ENCODE results near the gene PARP4.
"Not testable (repeated sequence)": the region's sequence is repeated elsewhere in the genome, so short reads cannot be mapped to it uniquely, and the experiment has no call there.

PARP4 gene

GRCh38 chr13:24511816-24512196, 772 bp downstream of the PARP4 start:
- no peak for DNase-seq (ENCODE audit: low spot score)
- no peak for TF ChIP-seq CTCF (IDR thresholded peaks at IDR 0.05; ENCODE audit: extremely low read depth, missing control alignments)

GRCh38 chr13:24511019-24511815, 1.4 kb downstream of the PARP4 start:
- TF ChIP-seq CTCF (IDR thresholded peaks at IDR 0.05; ENCODE audit: extremely low read depth, missing control alignments): no peak
- DNase-seq (ENCODE audit: low spot score): peak; percentile 73

GRCh38 chr13:24506698-24507335, 5.8 kb downstream of the PARP4 start:
- no peak for DNase-seq (ENCODE audit: low spot score)
- TF ChIP-seq CTCF (IDR thresholded peaks at IDR 0.05; ENCODE audit: extremely low read depth, missing control alignments): no peak

DNA sequence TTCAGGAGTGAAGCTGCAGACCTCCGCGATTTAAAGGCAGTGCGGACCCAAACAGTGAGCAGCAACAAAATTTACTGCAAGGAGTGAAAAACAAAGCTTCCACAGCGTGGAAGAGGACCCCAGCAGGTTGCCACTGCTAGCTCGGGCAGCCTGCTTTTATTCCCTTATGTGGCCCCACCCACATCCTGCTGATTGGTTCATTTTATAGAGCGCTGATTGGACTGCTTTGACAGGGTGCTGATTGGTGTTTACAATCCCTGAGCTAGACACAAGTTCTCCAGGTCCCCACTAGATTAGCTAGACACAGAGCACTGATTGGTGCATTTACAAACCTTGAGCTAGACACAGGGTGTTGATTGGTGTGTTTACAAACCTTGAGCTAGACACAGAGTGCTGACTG, 6.3 kb downstream of the PARP4 start:
- DNase-seq (ENCODE audit: low spot score): not testable (repeated sequence)

DNA sequence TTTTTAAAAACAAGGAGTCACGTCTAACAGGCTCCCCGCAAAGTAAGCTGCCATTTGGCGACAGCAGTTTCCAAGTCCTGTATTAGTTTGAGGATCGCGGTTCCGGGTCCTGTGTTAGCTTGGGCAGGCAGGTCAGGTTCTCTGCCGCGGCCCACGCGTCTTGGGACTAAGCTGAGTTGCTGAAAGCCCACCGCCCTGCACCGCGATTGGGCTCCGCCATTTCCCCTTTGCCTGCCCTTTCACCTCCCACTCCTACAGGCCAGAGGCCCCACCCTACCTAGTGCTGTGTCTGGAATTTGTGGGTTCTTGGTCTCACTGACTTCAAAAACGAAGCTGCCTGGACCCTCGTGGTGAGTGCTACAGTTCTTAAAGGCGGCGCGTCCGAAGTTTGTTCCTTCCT, 6.8 kb downstream of the PARP4 start:
- no peak for DNase-seq (ENCODE audit: low spot score)
- no peak for TF ChIP-seq CTCF (IDR thresholded peaks at IDR 0.05; ENCODE audit: extremely low read depth, missing control alignments)

GRCh38 chr13:24505256-24505655, 7.3 kb downstream of the PARP4 start:
- no peak for TF ChIP-seq CTCF (IDR thresholded peaks at IDR 0.05; ENCODE audit: extremely low read depth, missing control alignments)
- no peak for DNase-seq (ENCODE audit: low spot score)

GRCh38 chr13:24503379-24503696, 9.2 kb downstream of the PARP4 start:
- TF ChIP-seq CTCF (IDR thresholded peaks at IDR 0.05; ENCODE audit: extremely low read depth, missing control alignments): no peak
- no peak for DNase-seq (ENCODE audit: low spot score)
